GM20431 (cell line): ENCODE results near the gene RABEP1.
"Not testable (repeated sequence)": the region's sequence is repeated elsewhere in the genome, so short reads cannot be mapped to it uniquely, and the experiment has no call there.

ENCODE experiments used
- in situ Hi-C: fragments of 300-500 bp; cut with MseI, MboI; formaldehyde crosslinking; loops from one replicate; pipeline ENCODE4 v1.15.0; 2020; ENCODE audit warnings: low sequenced_read_pairs; ENCODE audit not compliant: unreplicated experiment

The RABEP1 gene

GRCh38 chr17:5281814-5282641 is at the start of gene RABEP1:
Gene RABEP1 (plus strand): TSS chr17:5282284. CDS start chr17:5282487, 203 bp downstream.
- in situ Hi-C loops, result no loop called here

DNA sequence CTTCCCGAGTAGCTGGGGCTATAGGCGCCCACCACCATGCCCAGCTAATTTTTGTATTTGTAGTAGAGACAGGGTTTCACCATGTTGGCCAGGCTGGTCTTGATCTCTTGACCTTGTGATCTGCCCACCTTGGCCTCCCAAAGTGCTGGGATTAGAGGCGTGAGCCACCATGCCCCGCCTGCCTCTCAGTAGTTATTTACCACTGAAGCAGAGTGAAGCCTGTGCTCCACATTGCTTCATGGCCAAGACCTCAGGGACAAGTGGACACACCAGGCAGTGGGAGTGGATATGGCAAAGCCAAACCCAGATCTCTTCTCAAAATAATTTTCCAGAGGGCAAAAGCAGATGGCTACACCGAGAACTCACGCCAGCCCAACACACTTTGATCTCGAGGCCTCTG is 48.6 kb upstream of the RABEP1 start:
- in situ Hi-C loops, result not testable (repeated sequence)

- in situ Hi-C loops, result no loop called here
Observed at GRCh38 chr17:5234645-5235576, 47.2 kb upstream of the RABEP1 start, which contains the start of gene SCIMP. Gene SCIMP (minus strand): TSS chr17:5234860. CDS start chr17:5234755, 105 bp downstream.

GRCh38 chr17:5236938-5237540 is 45.0 kb upstream of the RABEP1 start:
- in situ Hi-C loops, result no loop called here

- in situ Hi-C loops, result no loop called here
Observed at GRCh38 chr17:5237541-5238016, 44.5 kb upstream of the RABEP1 start.

DNA sequence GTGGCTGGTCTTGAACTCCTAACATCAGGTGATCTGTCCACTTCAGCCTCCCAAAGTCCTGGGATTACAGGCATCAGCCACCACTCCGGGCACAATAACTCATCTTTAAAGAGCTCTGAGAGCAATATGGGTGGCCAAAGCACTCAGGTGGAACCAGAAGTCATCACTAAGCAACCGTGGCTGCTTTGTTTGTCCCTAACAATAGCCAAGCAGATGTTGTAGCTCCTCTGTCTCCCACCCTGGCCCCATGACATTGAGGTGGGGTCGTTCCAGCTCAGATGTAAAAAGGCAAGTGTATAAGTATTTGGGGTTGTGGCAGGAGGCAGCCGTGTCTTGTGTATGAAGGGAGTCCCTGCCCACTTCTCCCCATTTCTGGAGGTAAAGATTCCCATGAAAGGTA is 43.8 kb upstream of the RABEP1 start:
- in situ Hi-C loops, result no loop called here

DNA sequence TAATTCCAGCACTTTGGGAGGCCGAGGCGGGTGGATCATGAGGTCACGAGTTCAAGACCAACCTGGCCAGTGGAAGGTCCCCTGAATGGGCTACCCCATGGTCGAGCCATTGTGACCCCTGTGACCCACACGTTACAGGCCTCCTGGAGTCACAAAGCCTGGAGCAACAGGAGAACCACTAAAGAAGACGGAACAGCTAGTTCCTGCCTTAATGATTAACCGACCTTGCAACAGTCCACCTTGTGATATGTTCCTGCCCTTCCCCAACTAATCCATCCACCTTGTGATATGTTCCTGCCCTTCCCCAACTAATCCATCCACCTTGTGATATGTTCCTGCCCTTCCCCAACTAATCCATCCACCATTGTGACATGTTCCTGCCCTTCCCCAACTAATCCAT is 42.3 kb upstream of the RABEP1 start:
- in situ Hi-C loops, result not testable (repeated sequence)

- in situ Hi-C loops, result no loop called here
Observed at GRCh38 chr17:5241861-5242671, 40.0 kb upstream of the RABEP1 start.

GRCh38 chr17:5247621-5248020 is 34.5 kb upstream of the RABEP1 start:
- in situ Hi-C loops, result no loop called here

DNA sequence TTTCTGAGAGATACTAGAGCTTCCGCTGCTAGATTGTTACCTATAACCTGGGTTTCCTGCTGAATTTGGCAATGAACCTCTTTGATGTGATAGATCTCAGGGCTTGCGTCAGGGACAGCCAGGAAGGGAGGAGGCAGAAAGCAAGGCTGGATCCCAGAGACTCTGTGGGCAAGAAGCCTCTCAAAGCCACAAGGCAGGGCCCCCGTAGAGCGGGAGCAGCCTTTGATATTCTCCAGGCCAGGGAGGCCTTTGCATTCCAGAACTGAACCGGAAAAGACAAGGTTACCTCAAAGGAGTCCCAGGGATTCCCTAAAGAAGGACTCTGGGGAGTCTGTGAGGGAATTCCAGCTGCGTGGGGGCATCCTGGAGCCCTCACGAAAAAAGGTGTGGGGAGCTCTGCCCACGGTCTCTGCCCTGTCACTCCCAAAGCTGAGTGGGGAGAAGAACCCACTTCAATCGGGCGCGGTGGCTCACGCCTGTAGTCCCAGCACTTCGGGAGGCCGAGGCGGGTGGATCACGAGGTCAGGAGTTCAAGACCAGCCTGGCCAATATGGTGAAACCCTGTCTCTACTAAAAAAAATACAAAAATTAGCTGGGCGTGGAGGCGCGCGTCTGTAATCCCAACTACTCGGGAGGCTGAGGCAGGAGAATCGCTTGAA is 33.1 kb upstream of the RABEP1 start:
- in situ Hi-C loops, result no loop called here

GRCh38 chr17:5249615-5250014 is 32.5 kb upstream of the RABEP1 start:
- in situ Hi-C loops, result no loop called here

- in situ Hi-C loops, result no loop called here
Observed at GRCh38 chr17:5254414-5254813, 27.7 kb upstream of the RABEP1 start.

- in situ Hi-C loops, result no loop called here
Observed at GRCh38 chr17:5254903-5255521, 27.1 kb upstream of the RABEP1 start.

- in situ Hi-C loops, result no loop called here
Observed at GRCh38 chr17:5257124-5257523, 25.0 kb upstream of the RABEP1 start.

GRCh38 chr17:5260542-5260941 is 21.5 kb upstream of the RABEP1 start:
- in situ Hi-C loops, result no loop called here

GRCh38 chr17:5262416-5262991 is 19.6 kb upstream of the RABEP1 start:
- in situ Hi-C loops, result no loop called here

- in situ Hi-C loops, result no loop called here
Observed at GRCh38 chr17:5263441-5263840, 18.6 kb upstream of the RABEP1 start.

GRCh38 chr17:5264893-5265292 is 17.2 kb upstream of the RABEP1 start:
- in situ Hi-C loops, result no loop called here
